Lower leg skin (tissue), 4 donors: ENCODE results near the gene RBFOX2. TPM values are rescaled to one million over a fixed set of nuclear protein-coding genes. Genes with fewer than 3 reads are reported as not detected.

Source experiments
- DNase-seq, 2 donors: peaks; one replicate each; pipeline ENCODE4 v3.0.0-alpha.2; 2019; ENCODE audit warnings: low spot score in 2 of 2
- H3K4me3 ChIP-seq: fragments of 200-600 bp; sonication (generic); 2 replicates; pipeline ENCODE4 v1.5.1; 2017; ENCODE audit warnings: mild to moderate bottlenecking, low read depth; ENCODE audit not compliant: poor library complexity, severe bottlenecking
- POLR2A ChIP-seq, 2 donors: fragments of 450-650 bp; IDR thresholded peaks; one replicate each; pipeline ENCODE4 v1.6.1; 2016 to 2017; ENCODE audit warnings: antibody characterized with exemption in 2 of 2, mild to moderate bottlenecking in 1 of 2, moderate library complexity in 1 of 2
- WGBS, 2 donors: methylation state at CpG; one replicate each; pipeline ENCODE4 v1.1.5; 2018; 5-methylcytosine and 5-hydroxymethylcytosine counted together
- intact Hi-C: fragments of 100-400 bp; cut with DNase I; formaldehyde crosslinking; loops from one replicate; pipeline ENCODE4 v1.15.0; 2023; ENCODE audit warnings: low total_unique reads
- total RNA-seq, 4 donors: library from RNA; depleted of rRNA; stranded (reverse); fragments of >200 nt; gene quantifications; one replicate each; pipeline ENCODE4 v1.1.0, GENCODE V29; 2016
- TF ChIP-seq, protein P1 (sequence below), 3 donors: fragments of 450-650 bp; IDR thresholded peaks; one replicate each; pipeline ENCODE4 v1.5.1; 2016; ENCODE audit warnings: antibody characterized with exemption in 3 of 3, mild to moderate bottlenecking in 3 of 3, moderate library complexity in 2 of 3

The RBFOX2 gene
- total RNA-seq, 4 donors from 2014 or later, result 40.9 to 56.5 (median 51.1) TPM

- intact Hi-C loops, result no loop called here
- no peak for DNase-seq
- 95 to 100% methylated on average over 4 of the region's 4 CpGs for WGBS, 2 donors
- no peak overlapping the region for H3K4me3 ChIP-seq
- no peak for TF ChIP-seq POLR2A (IDR thresholded peaks at IDR 0.05)
- TF ChIP-seq, protein P1, sequence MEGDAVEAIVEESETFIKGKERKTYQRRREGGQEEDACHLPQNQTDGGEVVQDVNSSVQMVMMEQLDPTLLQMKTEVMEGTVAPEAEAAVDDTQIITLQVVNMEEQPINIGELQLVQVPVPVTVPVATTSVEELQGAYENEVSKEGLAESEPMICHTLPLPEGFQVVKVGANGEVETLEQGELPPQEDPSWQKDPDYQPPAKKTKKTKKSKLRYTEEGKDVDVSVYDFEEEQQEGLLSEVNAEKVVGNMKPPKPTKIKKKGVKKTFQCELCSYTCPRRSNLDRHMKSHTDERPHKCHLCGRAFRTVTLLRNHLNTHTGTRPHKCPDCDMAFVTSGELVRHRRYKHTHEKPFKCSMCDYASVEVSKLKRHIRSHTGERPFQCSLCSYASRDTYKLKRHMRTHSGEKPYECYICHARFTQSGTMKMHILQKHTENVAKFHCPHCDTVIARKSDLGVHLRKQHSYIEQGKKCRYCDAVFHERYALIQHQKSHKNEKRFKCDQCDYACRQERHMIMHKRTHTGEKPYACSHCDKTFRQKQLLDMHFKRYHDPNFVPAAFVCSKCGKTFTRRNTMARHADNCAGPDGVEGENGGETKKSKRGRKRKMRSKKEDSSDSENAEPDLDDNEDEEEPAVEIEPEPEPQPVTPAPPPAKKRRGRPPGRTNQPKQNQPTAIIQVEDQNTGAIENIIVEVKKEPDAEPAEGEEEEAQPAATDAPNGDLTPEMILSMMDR (IDR thresholded peaks at IDR 0.05), result no peak
Observed at GRCh38 chr22:35860087-35860733, 168.4 kb downstream of the RBFOX2 start.

DNA sequence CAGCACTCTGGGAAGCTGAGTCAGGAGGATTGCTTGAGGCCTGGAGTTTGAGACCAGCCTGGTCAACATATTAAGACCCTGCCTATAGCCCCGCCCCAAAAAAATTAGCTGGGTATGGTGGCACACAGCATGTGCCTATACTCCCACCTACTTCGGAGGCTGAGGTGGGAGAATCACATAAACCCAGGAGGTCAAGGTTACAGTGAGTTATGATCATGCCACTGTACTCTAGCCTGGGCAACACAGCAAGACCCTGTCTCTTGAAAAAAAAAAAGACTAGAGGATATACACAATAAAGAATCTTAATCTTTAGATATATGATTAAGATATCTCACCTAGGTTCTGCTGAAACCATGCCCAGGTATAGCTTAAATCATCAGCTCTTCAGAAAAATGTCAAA, 174.3 kb downstream of the RBFOX2 start:
- TF ChIP-seq, protein P1 (IDR thresholded peaks at IDR 0.05), result no peak
- no peak for TF ChIP-seq POLR2A (IDR thresholded peaks at IDR 0.05)
- intact Hi-C loops, result no loop called here
- DNase-seq, result no peak
- 95 to 97% methylated on average over 2 of the region's 2 CpGs for WGBS, 2 donors
- no peak overlapping the region for H3K4me3 ChIP-seq

DNA sequence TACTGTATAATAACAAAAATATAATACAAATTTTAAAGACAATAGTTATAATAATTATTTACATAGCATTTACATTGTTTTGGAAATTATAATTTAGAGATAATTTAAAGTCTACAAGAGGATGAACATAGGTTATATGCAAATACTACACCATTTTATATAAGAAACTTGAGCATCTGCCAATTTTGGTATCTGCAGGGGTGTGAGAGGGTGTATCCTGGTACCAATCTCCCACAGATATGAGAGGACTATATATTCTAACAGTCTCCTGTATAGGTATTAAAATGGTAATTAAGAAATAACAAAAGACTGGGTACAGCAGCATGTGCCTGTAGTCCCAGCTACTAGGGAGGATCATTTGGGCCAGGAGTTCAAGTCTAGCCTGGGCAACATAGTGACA, 176.5 kb downstream of the RBFOX2 start:
- no peak overlapping the region for H3K4me3 ChIP-seq
- no peak for DNase-seq
- intact Hi-C loops, result no loop called here
- TF ChIP-seq POLR2A (IDR thresholded peaks at IDR 0.05), result no peak
- TF ChIP-seq, protein P1 (IDR thresholded peaks at IDR 0.05), result no peak

DNA sequence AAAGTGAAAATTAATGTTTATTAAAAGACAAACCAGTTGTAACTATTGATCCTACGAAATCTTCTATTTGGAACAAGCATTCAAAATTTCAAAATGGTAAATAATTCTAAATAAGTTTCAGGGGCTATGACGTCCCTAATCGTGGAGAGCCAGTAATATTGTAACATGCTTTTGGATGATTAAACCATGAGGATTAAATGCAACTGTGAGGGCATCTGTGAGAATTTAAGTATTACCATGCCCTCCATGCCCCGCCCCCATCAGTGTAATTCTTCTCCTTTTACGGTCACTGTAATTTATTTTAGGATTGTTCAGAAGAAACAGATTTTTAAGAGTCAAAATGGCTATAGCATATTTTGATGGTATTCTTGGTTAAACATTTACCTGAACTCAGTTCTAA, 177.8 kb downstream of the RBFOX2 start:
- WGBS, 2 donors, result 79 to 81% methylated on average over 5 of the region's 5 CpGs

DNA sequence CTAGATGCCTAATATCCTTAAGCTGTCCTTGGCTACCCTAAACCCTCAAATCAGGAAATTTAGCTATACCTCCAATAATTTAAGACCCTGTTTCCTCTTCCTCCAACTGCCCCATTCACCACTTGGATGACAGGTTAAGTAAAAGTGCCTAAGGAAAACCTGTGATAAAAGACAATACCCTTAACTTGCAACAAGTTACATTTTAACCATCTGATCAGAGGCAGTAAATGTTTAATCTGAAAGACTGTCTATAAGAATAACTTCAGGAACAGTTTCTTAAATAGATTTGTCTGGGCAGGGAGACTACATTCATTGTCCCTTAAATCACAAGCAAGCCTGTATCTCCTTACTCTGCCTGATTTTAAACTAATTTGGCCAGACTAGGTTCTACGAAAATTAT, 181.8 kb downstream of the RBFOX2 start:
- 69 to 84% methylated on average over 1 of the region's 1 CpG for WGBS, 2 donors
- TF ChIP-seq POLR2A (IDR thresholded peaks at IDR 0.05), result no peak
- TF ChIP-seq, protein P1 (IDR thresholded peaks at IDR 0.05), result no peak
- H3K4me3 ChIP-seq, result no peak overlapping the region
- intact Hi-C loops, result no loop called here
- DNase-seq, result no peak

More for the DNA sequence above, 177.8 kb downstream of the RBFOX2 start:
- intact Hi-C loops, result no loop called here
- TF ChIP-seq, protein P1 (IDR thresholded peaks at IDR 0.05), result no peak
- no peak for TF ChIP-seq POLR2A (IDR thresholded peaks at IDR 0.05)
- DNase-seq, result no peak
- no peak overlapping the region for H3K4me3 ChIP-seq

DNA sequence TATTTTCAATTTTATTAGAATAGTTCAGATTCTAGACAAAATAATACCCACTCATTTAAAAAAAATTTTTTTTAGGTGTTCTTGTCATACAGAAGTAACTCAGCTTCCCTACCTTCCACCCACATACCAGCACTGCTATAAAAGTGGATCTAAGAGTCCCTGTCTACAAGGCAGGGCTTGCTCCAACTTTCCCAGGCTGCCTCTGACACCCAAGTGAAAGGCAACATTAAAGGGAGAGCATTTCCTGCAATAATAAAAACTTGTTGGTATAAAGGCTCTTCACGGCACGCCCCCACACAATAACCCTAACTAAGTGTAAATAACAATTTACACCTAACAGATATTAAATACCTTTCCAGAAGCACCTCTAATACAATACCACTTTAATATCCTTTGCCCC, 183.7 kb downstream of the RBFOX2 start:
- TF ChIP-seq POLR2A (IDR thresholded peaks at IDR 0.05), result no peak
- TF ChIP-seq, protein P1 (IDR thresholded peaks at IDR 0.05), result no peak
- intact Hi-C loops, result no loop called here
- DNase-seq, result no peak
- WGBS, 2 donors, result 88 to 91% methylated on average over 2 of the region's 2 CpGs
- H3K4me3 ChIP-seq, result no peak overlapping the region
